B cell (primary cell): ENCODE measurements around the gene TRABD2A. TPM values are rescaled to one million over a fixed set of nuclear protein-coding genes. Genes with fewer than 3 reads are reported as not detected.

ENCODE experiments used
- ATAC-seq: fragments of 200-7000 bp; cut with Tn5 transposase; one replicate; pipeline ENCODE4 v1.10.0; 2021; ENCODE audit warnings: low read depth, mild to moderate bottlenecking, moderate number of reproducible peaks, moderate library complexity
- CTCF ChIA-PET: fragments of 350-600 bp; sonication (Branson Sonifier 250); formaldehyde crosslinking; loops from one replicate; lab custom pipeline; 2021; ENCODE audit warnings: antibody characterized with exemption, inconsistent platforms; lab: Charles Lee
- POLR2A ChIA-PET: fragments of 350-600 bp; sonication (Branson Sonifier 250); formaldehyde crosslinking; loops from one replicate; lab custom pipeline; 2021; ENCODE audit warnings: antibody characterized with exemption; lab: Charles Lee
- DNase-seq: peaks from one replicate; pipeline ENCODE4 v3.0.0; 2013
- H2AFZ ChIP-seq: 2 replicates; pipeline ENCODE4 v1.6.1; 2012; ENCODE audit warnings: mild to moderate bottlenecking, low read depth, low read length; ENCODE audit not compliant: insufficient read depth, poor library complexity, severe bottlenecking
- H3K27ac ChIP-seq, 2 donors: 1 replicate in 1 of 2; 2 replicates in 1 of 2; pipeline ENCODE4 v1.5.1; 2012 to 2013; ENCODE audit warnings: low read length in 2 of 2, mild to moderate bottlenecking in 2 of 2, moderate library complexity in 1 of 2
- H3K27me3 ChIP-seq, 4 experiments: fragments of 200-600 bp in 1 of 4; sonication (generic) in 1 of 4; replicated peaks in 1 of 4; 1 replicate in 2 of 4; 2 replicates in 2 of 4; pipeline versions ENCODE4 v1.6.1 to v1.7.0; 2013 to 2016; ENCODE audit warnings: low read length in 3 of 4, mild to moderate bottlenecking in 2 of 4, mixed read lengths in 1 of 4, moderate library complexity in 1 of 4; ENCODE audit not compliant: insufficient read depth in 4 of 4, control insufficient read depth in 3 of 4; ENCODE audit errors: control extremely low read depth in 1 of 4
- H3K36me3 ChIP-seq, 2 experiments: replicated peaks in 1 of 2; 1 replicate in 1 of 2; 2 replicates in 1 of 2; pipeline versions ENCODE4 v1.6.1 to v1.7.1; 2013; ENCODE audit warnings: low read length in 1 of 2; ENCODE audit not compliant: insufficient read depth in 2 of 2, control insufficient read depth in 1 of 2; ENCODE audit errors: control extremely low read depth in 1 of 2, extremely low read depth in 1 of 2
- H3K4me1 ChIP-seq, 2 donors: fragments of 200-600 bp in 1 of 2; sonication (generic) in 1 of 2; 1 replicate in 1 of 2; 2 replicates in 1 of 2; pipeline versions ENCODE4 v1.5.1 to v1.6.1; 2013 to 2017; ENCODE audit warnings: low read length in 2 of 2; ENCODE audit not compliant: control insufficient read depth in 2 of 2, insufficient read depth in 2 of 2
- H3K4me2 ChIP-seq: replicated peaks from 2 replicates; pipeline ENCODE3; 2012; ENCODE audit warnings: mild to moderate bottlenecking, low read depth, low read length; ENCODE audit not compliant: poor library complexity, severe bottlenecking
- H3K4me3 ChIP-seq, 5 experiments: fragments of 200-600 bp in 1 of 5; sonication (generic) in 1 of 5; 1 replicate in 3 of 5; 2 replicates in 2 of 5; pipeline versions ENCODE4 v1.5.1 to v1.7.0; 2011 to 2016; ENCODE audit warnings: low read length in 4 of 5, mild to moderate bottlenecking in 4 of 5, low read depth in 2 of 5, control low read depth in 1 of 5, moderate library complexity in 1 of 5; ENCODE audit not compliant: insufficient read depth in 1 of 5; ENCODE audit errors: control extremely low read depth in 1 of 5, extremely low read depth in 1 of 5
- H3K79me2 ChIP-seq: fragments of 200-600 bp; sonication (generic); one replicate; pipeline ENCODE4 v1.6.0; 2016; ENCODE audit warnings: low read length; ENCODE audit not compliant: control insufficient read depth, insufficient read depth
- H3K9ac ChIP-seq: fragments of 200-600 bp; sonication (generic); 2 replicates; pipeline ENCODE4 v1.6.1; 2017; ENCODE audit warnings: mild to moderate bottlenecking, low read length, moderate library complexity
- H3K9me3 ChIP-seq, 3 donors: one replicate each; pipeline versions ENCODE4 v1.6.1 to v1.7.1; 2013; ENCODE audit warnings: low read length in 2 of 3; ENCODE audit not compliant: control insufficient read depth in 2 of 3, insufficient read depth in 1 of 3; ENCODE audit errors: control extremely low read depth in 1 of 3
- H4K20me1 ChIP-seq: 2 replicates; pipeline ENCODE4 v1.6.0; 2012; ENCODE audit warnings: mild to moderate bottlenecking, low read length; ENCODE audit not compliant: insufficient read depth, control insufficient read depth, poor library complexity, severe bottlenecking
- H3K27ac Mint-ChIP-seq: one replicate; pipeline ENCODE4 v1.8.0; 2021; ENCODE audit warnings: mixed read lengths
- H3K27me3 Mint-ChIP-seq: one replicate; pipeline ENCODE4 v1.8.0; 2021; ENCODE audit warnings: mixed read lengths
- H3K4me1 Mint-ChIP-seq: one replicate; pipeline ENCODE4 v1.8.0; 2021; ENCODE audit warnings: mixed read lengths
- H3K4me3 Mint-ChIP-seq: one replicate; pipeline ENCODE4 v1.8.0; 2021; ENCODE audit warnings: mixed read lengths
- H3K9me3 Mint-ChIP-seq: one replicate; pipeline ENCODE4 v1.8.0; 2022; ENCODE audit warnings: mixed read lengths; ENCODE audit not compliant: insufficient read depth
- CTCF ChIP-seq: fragments of 200-600 bp; IDR thresholded peaks from one replicate; pipeline ENCODE4 v1.8.0; 2022; ENCODE audit warnings: antibody characterized with exemption, mild to moderate bottlenecking
- EZH2 ChIP-seq: IDR thresholded peaks from 2 replicates; pipeline ENCODE4 v1.6.1; 2012; ENCODE audit warnings: borderline replicate concordance, low read depth, mild to moderate bottlenecking, moderate library complexity, low read length; ENCODE audit not compliant: insufficient read depth, poor library complexity, severe bottlenecking
- WGBS: methylation state at CpG from one replicate; pipeline ENCODE4 v1.1.5; 2013; ENCODE audit warnings: missing lambda C conversion rate; ENCODE audit not compliant: insufficient coverage; 5-methylcytosine and 5-hydroxymethylcytosine counted together
- intact Hi-C: fragments of 100-400 bp; cut with micrococcal nuclease; formaldehyde crosslinking; loops from one replicate; pipeline ENCODE4 v1.10.0; 2022
- polyA plus RNA-seq: library from polyadenylated mRNA; depleted of rRNA; stranded (reverse); fragments of >200 nt; gene quantifications from 2 replicates; pipeline ENCODE4 v1.2.3, GENCODE V29; 2012
- total RNA-seq, 2 donors: library from RNA; stranded (reverse); fragments of 120-200 nt in 1 of 2; gene quantifications; 1 replicate in 1 of 2; 2 replicates in 1 of 2; pipeline versions ENCODE4 v1.2.3 to v1.2.4, GENCODE V29; 2013 to 2022

TRABD2A gene
- total and polyA plus RNA-seq, 2 donors (not counting 1 experiment from before 2014, with no cell fraction given), result 10.1 to 11.3 TPM

DNA sequence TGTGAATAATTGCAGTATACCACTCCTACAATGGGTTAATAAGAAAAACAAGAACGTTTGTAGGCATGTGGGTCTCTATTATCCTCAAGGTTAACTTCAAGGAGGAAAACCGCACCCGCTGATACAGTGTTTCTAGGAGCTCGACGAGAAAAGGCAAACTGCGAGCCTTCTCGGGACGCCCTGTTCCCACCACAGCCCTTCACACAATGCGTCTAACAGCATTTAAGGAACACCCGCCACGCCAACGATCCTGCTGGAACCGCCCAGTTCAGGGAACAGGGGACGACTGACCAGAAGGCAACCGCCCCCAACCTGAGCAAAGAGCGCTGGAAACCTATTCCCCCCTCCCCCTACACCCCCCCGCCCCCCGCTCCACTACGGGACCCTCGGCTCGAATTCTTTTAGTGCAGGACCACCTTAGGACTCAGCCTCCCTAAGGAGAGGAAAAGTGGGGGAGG lies 23.9 kb upstream of the TRABD2A start:
- peak overlapping the region; percentile 90 for H3K9ac ChIP-seq
- peak overlapping the region; percentile 94 for H3K27ac Mint-ChIP-seq
- peaks cover 57% of the 10 kb centered on the region for H3K4me1 Mint-ChIP-seq

More for the DNA sequence above, 23.9 kb upstream of the TRABD2A start:
- peaks cover 52% of the 10 kb centered on the region for H3K79me2 ChIP-seq
- peak; percentile 48 for DNase-seq
- peak overlapping the region; percentile 82 for H3K4me2 ChIP-seq
- H3K27me3 ChIP-seq, result no peaks in the 10 kb centered on the region
- H3K9me3 Mint-ChIP-seq, result peaks cover 7% of the 10 kb centered on the region
- 2% methylated on average over 12 of the region's 21 CpGs for WGBS
- CTCF ChIA-PET, result interaction anchor here (1.2 to 5.7 kb wide), 8 partner anchors 10 to 164 kb away, joined by 3 to 159 read pairs (median 18); partner anchors contain the start of gene TRABD2A
- peaks cover 0 to 6% (median 0%) of the 10 kb centered on the region in 3 donors for H3K9me3 ChIP-seq
- H3K4me3 Mint-ChIP-seq, result peak overlapping the region; percentile 87
- ATAC-seq, result no peak
- H3K4me1 ChIP-seq, result peaks cover 38 to 42% of the 10 kb centered on the region in 2 donors
- peak overlapping the region; percentile 57 to 63 for H3K27ac ChIP-seq
- POLR2A ChIA-PET, result interaction anchor here (0.6 to 5.0 kb wide), 7 partner anchors 10 to 67 kb away, joined by 4 to 129 read pairs (median 31); partner anchors contain the start of gene TRABD2A
- intact Hi-C loops, result loop anchor here (1.0 to 10.0 kb wide), 7 partner anchors 10 to 1720 kb away; partner anchors contain the start of genes KCMF1, RNF103 and SUCLG1
- TF ChIP-seq CTCF, result no peak
- TF ChIP-seq EZH2, result no peak
- peaks cover 0 to 9% of the 10 kb centered on the region in 2 experiments for H3K36me3 ChIP-seq
- peak overlapping the region; percentile 67 to 98 (median 67) for H3K4me3 ChIP-seq
- peak overlapping the region; percentile 85 for H2AFZ ChIP-seq
- H4K20me1 ChIP-seq, result peaks cover 13% of the 10 kb centered on the region
- H3K27me3 Mint-ChIP-seq, result no peaks in the 10 kb centered on the region
